Measurements from ENCODE around the gene GINS2. TPM values are rescaled to one million over a fixed set of nuclear protein-coding genes. Genes with fewer than 3 reads are reported as not detected.

GINS2 gene
- polyA plus RNA-seq, 3 donors = 17.2 to 20.9 (median 20.2) TPM

GRCh38 chr16:85673529-85674417 is 15.0 kb downstream of the GINS2 start:
- no peak for DNase-seq

GRCh38 chr16:85670840-85671239 is 17.9 kb downstream of the GINS2 start:
- DNase-seq = no peak

GRCh38 chr16:85668676-85669424 is 19.9 kb downstream of the GINS2 start:
- no peak for DNase-seq

- no peak for DNase-seq
Measured at GRCh38 chr16:85667841-85668413, 20.8 kb downstream of the GINS2 start.

GRCh38 chr16:85667261-85667660 is 21.5 kb downstream of the GINS2 start:
- no peak for DNase-seq

GRCh38 chr16:85665929-85666328 is 22.8 kb downstream of the GINS2 start:
- no peak for DNase-seq

GRCh38 chr16:85665373-85665740 is 23.4 kb downstream of the GINS2 start:
- DNase-seq = no peak

GRCh38 chr16:85664580-85665372 is 24.0 kb downstream of the GINS2 start:
- no peak for DNase-seq

- no peak for DNase-seq
Measured at GRCh38 chr16:85663891-85664321, 24.8 kb downstream of the GINS2 start.

- DNase-seq = no peak
Measured at GRCh38 chr16:85662976-85663830, 25.6 kb downstream of the GINS2 start.

GRCh38 chr16:85662482-85662812 is 26.3 kb downstream of the GINS2 start:
- DNase-seq = peak; percentile 74

- no peak for DNase-seq
Measured at GRCh38 chr16:85661740-85662481, 26.8 kb downstream of the GINS2 start.

GRCh38 chr16:85660843-85661739 is 27.7 kb downstream of the GINS2 start:
- no peak for DNase-seq

GRCh38 chr16:85659805-85660511 is 28.8 kb downstream of the GINS2 start:
- DNase-seq = peak; percentile 51

- DNase-seq = no peak
Measured at GRCh38 chr16:85659336-85659735, 29.4 kb downstream of the GINS2 start.

GRCh38 chr16:85658504-85659326 is 30.0 kb downstream of the GINS2 start:
- no peak for DNase-seq

- no peak for DNase-seq
Measured at GRCh38 chr16:85657996-85658395, 30.8 kb downstream of the GINS2 start.

- DNase-seq = no peak
Measured at GRCh38 chr16:85657267-85657650, 31.5 kb downstream of the GINS2 start.

All from renal pelvis (tissue), 4 donors.